T1000 (cell line): Measurements from ENCODE around the gene IL1F10.

Source experiments
- DNase-seq: peaks from one replicate; lab custom pipeline; 2025; ENCODE audit warnings: mixed read lengths; lab: John Stamatoyannopoulos, UW

Gene IL1F10, protein sequence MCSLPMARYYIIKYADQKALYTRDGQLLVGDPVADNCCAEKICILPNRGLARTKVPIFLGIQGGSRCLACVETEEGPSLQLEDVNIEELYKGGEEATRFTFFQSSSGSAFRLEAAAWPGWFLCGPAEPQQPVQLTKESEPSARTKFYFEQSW

DNA sequence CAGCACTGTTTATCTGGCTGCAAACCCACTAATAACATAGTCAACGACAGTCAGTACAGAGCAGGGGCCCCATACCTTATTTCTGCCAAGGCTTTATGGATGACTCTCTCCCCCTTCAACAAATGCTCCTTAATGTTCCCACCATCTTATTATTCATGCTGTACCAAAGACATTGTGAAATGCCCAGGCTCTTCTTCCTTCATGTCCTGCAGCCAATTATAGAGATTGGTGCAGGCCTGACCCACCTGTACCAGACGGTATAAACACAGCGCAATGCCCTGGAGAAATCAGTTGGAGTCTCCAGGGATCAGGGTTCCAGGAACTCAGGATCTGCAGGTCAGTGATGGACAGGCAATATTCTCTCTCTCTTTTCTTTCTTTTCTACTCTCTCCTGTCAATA is at the start of gene IL1F10:
TSS of gene IL1F10 (plus strand) at position 290 of the 400 bp plus-strand sequence. CDS start 4,769 bp downstream, outside the sequence.
- DNase-seq = no peak

GRCh38 chr2:113018509-113018908 is 49.3 kb upstream of the IL1F10 start:
- DNase-seq = no peak

DNA sequence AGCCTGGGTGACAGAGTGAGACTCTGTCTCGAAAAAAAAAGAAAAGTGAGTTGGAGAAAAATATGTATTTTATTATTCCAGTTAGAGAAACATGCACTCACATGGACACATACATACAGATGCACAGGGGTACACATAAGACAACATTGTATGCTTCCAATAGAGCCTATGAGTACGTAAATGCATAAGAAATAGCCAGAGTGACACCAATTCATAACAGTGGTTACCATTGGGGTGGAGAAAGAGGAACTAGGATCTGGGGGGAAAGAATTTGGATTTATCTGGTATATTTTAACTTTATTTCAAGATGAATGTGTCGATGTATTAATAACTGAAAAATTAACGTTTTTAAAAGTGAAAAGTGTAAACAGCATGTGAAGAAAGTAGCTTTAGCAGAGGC is 46.5 kb upstream of the IL1F10 start:
- DNase-seq = no peak

GRCh38 chr2:113024764-113025163 is 43.0 kb upstream of the IL1F10 start:
- no peak for DNase-seq

- DNase-seq = no peak
Measured at GRCh38 chr2:113025737-113026136, 42.0 kb upstream of the IL1F10 start.

DNA sequence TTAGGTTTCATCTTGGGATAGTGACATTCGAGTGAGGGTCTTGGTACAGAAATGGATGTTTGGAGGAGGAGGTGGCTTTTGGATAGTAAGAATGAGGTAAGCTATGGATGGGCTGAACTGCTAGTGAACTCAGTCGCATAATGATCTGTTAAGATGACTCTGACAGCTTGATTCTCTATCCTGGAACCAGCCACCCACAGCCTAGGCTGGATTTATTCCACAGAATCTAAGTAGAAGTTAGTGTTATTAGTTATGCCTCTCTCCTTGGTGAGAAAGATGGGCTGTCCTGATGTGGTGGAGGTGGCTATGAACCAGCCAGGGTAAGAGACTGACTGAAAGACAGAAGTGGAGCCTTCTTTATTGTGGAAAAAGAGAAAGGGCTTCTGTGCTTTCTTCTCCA is 40.1 kb upstream of the IL1F10 start:
- DNase-seq = no peak

GRCh38 chr2:113028112-113028511 is 39.7 kb upstream of the IL1F10 start:
- DNase-seq = no peak

- DNase-seq = no peak
Measured at GRCh38 chr2:113032737-113033136, 35.0 kb upstream of the IL1F10 start.

GRCh38 chr2:113034016-113034415 is 33.8 kb upstream of the IL1F10 start:
- no peak for DNase-seq

- DNase-seq = no peak
Measured at GRCh38 chr2:113036763-113037162, 31.0 kb upstream of the IL1F10 start.

DNA sequence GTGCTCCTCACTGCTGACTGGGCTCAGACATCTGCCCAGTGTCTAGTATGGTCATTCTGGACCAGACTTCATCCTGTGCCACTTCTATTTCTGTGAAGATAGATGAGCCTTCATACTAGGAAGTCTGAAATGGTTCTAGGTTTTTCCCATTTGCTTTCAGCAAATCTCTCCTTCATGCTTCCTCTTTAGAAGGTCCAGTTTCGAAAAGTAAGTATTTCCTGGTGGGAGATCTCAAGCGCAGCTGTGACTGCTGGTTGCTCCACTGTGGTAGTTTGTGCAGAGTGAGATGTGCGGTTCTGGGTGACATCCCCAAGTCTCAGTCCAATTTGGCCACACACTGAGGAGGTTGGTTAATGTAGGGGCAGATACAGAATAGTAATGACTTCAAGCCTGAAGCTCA is 29.5 kb upstream of the IL1F10 start:
- DNase-seq = no peak

- no peak for DNase-seq
Measured at GRCh38 chr2:113039158-113039557, 28.6 kb upstream of the IL1F10 start.

- no peak for DNase-seq
Measured at GRCh38 chr2:113039719-113040118, 28.1 kb upstream of the IL1F10 start.

DNA sequence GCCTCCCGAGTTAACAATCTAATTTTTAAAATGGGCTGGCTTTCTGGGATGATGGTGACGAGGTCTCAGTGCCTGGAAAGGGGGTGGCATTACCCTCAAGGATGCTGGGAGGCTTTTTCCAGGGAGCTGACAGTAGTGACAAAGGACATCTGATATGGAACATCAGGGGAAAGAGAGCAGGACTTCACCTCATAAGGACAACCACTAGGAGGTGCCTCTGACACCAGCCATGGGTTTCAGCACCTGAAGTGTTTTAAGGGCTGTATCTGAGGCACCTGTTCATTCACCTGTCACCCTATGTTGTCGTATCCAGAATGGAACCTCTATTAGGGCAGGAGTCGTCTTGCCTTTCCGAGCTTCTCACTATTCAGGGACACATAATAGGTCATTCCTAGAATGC is 25.9 kb upstream of the IL1F10 start:
- DNase-seq = no peak

GRCh38 chr2:113046465-113046864 is 21.3 kb upstream of the IL1F10 start:
- DNase-seq = no peak

DNA sequence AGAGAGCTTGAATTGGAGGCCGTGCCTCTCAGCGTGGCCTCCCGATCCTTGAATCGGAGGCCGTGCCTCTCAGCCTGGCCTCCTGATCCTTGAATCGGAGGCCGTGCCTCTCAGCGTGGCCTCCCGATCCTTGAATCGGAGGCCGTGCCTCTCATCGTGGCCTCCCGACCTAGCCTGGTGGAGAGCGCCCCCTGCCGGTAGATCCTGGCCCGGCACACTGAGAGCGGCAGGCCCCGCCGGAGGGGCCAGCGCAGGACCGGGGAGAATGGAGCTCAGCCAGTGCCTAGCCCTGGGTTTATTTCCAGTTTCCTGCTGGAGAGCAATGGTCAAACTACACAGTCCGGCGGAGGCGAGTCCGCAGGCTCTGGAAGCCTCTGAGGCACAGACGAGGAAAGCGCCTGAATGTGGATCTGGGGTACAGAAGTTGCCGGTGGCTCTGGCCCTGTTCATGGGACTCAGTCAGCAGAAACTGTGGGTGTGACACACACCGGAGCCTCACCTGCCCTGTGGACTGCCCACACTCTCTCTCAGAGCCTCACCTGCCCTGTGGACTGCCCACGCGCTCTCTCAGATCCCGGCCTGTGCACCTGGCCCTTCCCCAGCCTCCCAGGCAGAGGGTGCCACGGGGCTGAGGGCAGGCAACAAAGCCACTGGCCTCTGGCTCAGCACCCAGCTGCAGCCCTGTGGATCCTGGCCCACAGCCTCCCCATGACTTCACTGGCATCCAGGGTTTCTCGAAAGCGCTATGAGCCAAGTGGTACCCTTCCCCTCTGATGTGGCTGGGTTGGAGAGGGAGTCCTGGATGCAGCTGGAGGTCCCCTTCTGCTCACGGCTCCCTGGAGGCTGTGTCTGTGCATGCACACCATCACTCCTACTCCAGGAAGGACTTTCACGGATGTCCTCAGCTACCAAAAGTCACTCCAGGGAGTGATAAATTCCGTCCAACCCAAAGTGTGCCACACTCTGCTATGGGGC is 16.6 kb upstream of the IL1F10 start:
- DNase-seq = no peak

DNA sequence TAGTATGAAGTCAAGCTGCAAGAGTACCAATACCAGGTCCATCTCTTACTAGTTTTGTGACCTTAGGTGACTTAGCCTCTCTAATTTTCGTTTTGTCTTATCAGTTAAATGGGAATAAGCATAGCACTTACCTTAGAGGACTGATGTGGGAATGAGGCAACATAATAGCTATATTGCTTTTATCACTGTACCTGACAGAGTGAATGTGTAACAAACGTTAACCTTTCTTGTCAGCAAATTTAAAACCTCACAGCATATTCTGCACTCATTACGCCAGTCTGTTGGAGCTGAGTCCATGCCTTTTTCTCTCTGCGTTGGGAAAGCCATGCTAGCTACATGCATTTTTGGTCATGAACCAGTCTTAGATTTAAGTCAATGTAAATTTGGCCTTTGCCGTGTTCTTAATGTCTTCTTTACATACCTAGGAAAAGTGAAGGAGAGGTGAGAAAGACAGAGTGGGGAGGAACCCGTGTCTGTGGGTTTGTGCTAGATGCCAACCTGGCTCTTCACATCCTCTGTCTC is 15.3 kb upstream of the IL1F10 start, which contains the start of gene IL36B:
TSS of gene IL36B (minus strand) at position 472 of the 522 bp plus-strand sequence.
- DNase-seq = no peak

GRCh38 chr2:113053666-113054065 is 14.1 kb upstream of the IL1F10 start:
- DNase-seq = no peak

- DNase-seq = no peak
Measured at GRCh38 chr2:113054066-113054465, 13.7 kb upstream of the IL1F10 start.

DNA sequence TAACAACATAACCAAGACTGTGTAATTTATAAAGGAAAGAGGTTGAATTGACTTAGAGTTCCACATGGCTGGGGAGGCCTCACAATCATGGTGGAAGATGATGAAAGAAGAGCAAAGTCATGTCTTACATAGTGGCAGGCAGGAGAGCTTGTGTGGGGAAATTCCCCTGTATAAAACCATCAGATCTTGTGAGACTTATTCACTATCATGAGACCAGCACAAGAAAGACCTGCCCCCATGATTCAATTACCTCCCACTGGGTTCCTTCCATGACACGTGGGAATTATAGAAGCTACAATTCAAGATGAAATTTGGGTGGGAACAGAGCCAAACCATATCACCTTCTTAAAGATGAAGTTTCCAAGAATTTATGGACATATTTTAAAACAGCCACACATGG is 11.2 kb upstream of the IL1F10 start:
- DNase-seq = no peak

DNA sequence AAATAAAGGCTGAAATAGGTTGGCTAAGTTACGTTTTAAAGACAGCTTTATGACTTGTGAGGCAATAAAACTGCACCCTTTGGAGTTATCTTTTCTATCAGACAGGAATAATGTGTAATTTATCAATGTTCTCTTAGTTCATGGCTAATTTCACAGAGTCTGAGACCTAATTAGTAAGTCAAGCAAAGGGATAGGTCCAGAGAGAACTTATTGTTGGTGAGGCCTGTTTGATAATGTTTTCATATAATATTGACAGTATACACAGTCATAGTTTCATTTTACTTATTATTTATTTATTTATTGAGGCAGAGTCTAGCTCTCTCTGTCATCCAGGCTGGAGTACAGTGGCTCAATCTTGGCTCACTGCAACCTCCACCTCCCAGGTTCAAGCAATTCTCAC is 10.7 kb upstream of the IL1F10 start:
- no peak for DNase-seq

DNA sequence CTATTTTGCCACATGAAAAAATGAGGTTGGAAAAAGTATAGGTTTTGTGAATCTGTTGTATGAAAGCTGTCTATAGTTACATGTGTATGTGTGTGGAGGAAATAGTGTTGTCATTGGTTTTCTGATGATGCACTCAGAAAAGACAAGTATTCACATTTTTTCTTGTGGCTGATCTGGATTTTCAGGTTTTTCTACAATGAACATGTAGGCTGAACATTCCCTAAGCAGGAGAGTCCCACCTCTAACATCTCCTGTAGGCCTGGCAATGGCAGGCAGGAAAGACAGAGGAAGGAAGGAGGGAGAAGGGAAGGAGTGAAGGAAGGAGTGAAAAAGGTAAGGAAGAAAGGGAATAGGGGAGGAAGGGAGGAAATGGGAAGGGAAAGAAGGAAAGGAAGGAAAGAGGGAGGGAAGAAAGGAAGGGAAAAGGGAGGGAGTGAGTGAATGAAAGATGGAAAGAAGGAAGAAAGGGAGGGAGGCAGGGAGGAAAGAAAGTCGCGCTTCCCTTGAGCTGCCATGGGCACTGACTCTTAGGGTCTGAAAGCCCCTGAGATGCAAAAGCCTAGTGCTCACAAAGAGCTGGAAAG is 9.3 kb upstream of the IL1F10 start:
- DNase-seq = no peak
